NK-92 (cell line): ENCODE data around the gene GLI2.

Experiments used
- DNase-seq: peaks from one replicate; lab custom pipeline; 2025; ENCODE audit not compliant: unreplicated experiment; lab: John Stamatoyannopoulos, UW

Gene GLI2

DNA sequence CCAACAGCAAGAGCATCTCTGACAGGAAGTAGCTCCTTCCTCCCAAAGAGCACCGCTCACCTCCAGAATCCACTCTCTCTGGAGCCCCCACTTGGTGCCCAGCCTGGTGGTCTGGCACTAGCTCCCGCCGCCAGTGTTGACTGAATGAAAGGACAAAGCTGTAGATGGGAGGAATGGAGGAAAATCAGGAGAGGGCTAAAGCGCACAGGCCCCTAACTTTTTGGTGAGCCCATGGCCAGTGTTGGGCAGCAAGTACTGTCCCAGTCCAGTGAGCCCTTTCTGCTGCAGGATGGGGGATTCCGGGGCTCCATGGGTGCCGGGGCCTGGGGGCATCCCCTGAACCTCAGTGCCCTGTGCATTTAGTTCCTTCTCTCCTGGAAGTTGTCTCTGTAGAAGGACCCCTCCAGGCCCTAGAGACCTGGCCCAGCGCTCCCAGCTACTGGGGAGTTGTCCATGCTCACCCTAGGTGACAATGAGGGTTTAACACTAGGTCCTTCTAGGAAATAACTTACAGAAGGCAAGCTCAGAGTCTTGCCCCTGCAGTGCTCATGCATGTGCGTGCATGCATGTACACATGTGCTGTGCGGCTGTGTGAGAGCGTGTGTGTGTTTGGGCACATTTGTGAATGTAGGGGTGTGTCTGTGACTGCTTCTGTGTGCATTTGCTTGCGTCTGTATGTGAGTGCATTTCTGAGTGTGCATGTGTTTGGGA lies 33.6 kb downstream of the GLI2 start:
- no peak for DNase-seq

DNA sequence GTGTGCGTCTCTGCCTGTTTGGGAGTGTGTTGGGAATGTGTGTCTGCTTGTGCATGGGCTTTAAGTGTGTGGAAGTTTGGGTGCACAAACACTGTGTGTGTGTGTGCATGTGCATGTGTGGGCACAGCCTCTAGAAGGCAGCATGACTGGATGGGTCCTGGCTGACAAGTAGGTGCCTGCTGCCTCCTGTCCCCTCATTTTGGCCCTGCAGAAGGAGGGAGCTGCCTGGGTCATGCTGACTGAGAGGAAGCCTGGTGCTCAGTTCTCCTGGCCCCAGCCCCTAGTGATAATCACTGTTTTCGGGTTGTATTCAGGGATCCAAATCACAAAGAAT lies 34.1 kb downstream of the GLI2 start:
- no peak for DNase-seq

DNA sequence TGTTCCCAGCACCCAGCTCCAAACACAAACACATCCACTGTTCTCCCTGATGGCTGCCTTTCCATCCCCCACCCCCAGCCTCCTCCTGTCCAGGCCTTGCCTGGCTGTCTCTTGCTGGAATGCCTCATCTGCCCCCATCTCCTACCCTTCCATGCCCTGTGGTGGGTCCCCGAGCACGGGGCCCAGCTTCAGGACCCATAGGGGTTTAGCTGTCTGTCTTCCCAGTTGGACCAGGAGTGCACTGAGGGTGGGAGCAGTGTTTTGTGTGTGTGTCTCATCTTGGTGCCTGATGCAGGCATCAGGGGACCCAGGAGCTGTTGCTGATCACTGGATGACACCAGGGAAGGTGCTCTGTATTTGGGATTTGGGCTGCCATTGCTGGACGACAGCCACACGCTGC lies 34.5 kb downstream of the GLI2 start:
- no peak for DNase-seq

DNA sequence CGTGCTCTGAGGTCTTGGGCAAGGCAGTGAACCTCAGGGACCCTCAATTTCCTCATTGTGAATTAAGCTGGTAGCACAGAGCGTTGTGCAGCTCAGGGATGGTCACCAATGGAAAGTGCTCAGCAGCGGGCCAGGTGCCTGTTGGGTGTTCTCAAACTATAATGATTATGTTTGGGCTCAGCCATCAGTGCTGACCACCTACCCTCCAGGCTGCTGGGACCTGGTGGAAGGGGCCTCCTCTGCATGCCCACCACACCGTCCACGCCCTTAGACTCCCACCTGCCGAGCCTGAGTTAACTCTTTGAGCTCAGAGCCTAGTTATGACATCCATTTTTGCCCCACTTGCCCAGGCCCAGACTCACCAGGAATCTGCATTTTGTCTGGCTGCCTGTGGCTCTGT lies 35.0 kb downstream of the GLI2 start:
- no peak for DNase-seq

DNA sequence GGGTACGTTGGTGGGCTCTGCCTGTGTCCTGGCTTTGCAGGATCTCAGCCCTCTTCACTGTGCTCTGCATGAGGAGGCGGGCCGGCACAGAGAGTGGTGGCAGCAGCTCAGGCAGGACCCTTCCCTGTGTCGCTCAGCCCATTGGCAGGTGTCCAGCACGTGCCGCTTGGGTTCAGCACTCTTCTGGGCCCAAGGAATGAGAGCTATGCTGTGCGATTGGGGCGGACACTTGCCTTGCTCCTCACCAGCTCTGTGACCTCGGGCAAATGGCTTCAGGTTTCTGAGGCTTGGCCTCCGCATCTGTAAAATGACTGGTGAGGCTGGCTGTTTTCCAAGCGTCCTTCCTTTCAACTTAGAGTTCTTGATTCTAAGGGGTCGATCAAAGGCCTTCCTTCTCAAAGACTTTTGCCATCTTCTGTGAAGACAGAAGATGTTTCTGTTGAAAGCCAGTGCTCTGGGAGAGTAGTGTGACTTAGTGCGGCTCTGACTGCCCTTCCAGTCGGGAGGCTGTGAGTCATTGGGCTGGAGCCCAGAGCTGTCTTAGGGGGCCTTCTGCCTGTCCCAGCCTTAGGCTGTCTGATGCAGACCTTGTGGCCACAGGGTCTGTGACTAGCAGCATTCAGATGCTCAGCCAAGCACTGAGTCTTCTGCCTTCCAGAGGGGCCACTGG lies 35.6 kb downstream of the GLI2 start:
- DNase-seq = no peak

DNA sequence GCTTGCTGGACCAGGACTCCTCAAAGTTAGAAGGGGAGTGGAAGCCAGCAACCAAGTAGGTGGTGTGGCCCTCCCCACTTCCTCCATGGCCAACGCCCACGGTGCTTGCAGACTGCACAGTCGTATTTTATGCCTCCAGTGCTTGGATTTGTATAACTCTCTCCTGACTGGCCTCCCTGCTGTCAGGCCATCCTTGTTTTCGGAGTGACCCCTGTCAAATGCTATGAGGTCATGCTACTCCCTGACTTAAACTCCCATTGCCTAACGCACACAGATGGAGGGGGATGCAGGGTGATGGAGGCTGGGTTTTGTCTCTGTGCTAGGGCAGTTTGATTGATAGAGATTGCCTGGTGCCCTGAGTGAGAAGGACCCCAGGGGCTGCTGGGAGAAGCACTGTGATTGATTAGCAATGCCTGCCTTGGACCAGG lies 36.1 kb downstream of the GLI2 start:
- no peak for DNase-seq

DNA sequence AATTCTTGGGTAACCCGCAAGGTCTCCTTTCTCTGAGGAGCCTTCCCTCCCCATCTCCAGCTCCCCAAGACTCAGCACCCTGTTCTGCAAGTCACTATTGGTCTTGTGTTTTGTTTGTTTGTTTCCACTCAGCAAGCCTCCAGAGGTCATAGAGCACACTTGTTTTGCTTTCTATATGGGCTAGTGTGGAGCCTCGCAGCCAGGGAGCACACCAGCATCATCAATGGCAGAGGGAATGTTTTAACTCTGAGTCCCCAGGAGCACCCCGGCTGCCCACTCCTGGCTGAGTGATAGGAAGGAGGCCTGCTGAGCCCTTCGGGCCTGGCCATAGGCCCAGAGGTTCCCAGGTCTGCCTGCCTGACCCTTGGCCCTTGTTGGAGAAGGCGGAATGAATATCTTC lies 36.6 kb downstream of the GLI2 start:
- no peak for DNase-seq

DNA sequence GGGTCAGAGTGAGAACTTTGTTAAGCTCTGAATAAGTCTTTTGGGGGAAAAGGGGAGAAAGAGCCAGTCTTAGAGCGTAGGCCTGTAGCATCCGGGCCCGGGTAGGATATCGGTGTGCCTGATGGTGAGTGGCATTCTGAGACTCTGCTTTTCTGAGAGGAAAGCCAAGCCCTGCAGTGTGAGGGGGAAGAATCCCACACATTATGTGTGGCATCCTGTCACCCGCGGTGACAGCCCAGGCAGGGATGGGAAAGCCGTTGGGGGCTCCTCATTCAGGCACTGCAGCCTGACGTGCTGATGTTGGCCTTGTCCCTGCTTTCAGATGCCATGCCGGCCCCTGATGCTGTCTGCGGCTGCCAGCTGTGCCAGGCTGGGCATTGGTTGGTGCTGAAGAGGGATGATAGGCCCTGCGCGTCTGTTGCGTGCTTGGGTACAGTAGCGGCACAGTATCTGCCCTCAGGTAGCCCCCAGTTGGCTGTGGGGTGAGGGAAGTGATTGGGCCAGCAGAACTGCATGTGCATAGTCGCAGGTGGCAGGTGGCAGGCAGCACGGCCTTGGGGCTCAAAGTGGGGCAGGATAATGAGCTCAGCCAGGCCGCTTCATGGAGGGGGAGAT lies 37.6 kb downstream of the GLI2 start:
- DNase-seq = no peak

DNA sequence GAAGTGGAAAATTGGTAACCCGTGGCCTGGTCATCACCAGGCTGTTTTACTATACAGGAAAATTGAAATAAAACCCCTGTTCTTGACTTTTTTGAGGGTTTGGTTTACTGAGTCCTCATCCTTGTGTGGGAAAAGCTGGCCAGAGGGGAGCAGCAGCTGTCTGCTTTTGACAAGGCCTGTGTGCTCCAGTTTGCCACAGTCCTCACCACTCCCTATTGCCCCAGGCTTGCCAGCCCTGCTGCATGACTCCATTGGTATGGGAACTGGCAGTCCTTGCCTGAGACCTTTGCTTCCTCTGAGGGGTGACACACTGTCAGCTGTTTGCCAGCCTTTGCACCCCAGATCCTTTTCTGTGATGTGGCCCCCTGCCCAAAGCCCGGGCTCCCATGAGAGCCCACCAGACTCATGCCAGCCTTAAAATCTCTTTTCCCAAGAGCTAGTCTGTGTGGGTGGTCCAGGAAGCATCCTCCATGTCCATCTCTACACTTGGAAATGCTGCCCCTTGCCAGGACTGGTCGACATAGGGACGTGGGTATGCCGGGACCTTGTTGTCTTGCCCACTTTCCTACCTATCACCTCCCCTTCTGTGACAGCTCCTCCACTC lies 39.0 kb downstream of the GLI2 start:
- no peak for DNase-seq

DNA sequence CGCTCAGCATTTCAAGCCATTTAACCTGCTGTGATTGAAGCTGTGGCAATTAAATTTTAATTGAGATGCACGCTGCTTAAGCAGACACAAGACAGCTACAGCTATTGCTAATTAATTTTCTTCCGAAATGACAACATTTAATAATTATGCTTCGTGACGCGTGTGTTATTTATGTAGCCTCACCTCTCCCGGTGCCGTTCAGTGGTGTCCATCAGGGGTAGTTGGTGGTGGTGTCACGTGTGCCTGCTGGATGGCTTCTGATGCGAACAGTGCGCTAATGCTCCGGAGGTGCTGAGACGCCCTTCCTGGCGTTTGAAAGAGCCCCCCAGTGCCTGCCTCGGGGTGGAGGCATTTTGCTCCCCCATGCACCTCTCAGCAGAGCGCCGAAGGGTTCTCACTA lies 39.5 kb downstream of the GLI2 start:
- DNase-seq = no peak

DNA sequence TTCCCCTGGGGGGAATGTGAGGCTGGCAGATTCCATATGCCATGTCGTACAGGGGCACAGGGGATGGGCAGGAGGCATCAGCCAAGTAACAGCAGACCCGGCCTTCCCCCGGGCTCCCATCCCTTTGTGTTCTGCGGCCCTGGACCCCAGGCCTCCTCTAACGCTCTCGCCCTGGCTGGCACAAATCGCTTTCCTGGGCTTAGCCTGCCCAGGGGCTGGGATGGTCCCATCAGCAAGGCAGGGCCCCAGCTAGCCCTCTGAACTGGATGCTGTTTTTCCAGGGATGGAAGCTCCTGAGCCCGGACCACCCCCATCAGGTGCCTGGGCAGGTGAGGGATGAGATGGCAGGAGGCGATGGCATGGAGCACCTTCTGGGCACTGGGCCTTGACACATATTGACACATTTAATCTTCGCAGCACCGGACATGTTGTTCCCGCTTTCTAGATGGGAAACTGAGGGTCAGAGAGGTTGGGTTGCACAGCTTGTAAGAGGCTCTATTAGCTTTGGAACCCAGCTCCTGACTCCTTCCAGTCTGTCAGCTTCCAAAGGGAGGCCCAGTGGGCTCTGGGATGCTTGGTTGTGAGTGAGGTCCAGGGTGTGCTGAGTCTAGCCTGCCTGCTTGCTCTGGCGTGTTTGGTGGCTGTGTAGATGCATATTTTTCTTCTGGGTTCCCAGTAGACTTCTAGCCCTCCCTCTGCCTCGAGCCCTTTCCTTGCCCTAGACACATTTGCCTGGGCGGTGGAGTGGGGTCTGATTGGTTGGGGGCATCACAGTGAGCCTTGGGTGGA lies 40.3 kb downstream of the GLI2 start:
- DNase-seq = no peak

DNA sequence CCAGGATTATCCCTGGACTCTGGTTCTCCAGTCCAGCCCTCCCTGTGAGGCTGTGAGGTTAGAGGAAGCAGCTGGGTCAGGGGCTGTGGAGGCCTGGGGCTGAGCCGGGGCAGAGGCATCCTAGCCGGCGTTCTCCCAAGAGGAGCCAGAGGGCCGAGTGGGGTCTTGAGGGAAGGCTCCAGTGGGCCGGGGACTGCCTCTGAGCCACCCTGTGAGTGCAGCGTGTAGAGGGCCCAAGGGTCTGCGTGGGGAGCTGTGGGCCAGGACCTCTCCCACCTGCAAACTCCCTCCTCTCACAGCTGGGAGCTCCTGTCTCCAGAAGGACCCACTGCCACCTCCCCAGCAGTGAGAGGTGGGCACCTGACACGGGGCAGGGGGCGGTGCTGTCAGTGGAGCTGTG lies 41.0 kb downstream of the GLI2 start:
- DNase-seq = no peak

DNA sequence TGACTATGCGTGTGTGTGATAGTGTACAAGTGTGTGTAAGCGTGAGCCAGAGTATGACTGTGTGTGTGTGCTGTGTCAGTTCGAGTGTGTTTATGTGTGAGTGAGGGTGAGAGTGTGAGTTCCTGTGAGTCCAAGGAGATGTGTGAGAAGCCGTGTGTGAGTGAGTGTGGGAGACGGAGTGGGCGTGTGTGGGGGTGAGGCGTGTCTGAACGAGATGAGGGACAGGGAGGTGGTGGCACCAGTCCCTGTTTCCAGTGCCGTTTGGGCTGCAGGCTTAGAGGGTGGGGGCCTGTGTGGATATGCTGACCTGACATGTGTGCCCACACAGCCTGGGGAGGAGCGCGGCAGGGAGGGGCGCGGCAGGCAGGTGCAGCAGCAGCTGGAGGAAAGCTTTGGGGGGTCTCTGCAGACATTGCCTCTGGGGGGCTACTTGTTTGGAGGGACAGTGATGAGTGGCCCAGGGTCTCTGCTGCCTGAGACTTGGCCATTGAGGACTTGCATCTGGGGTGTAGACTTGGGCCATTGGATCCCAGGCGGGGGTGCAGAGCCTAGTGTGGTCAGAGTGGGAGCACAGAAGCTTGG lies 41.6 kb downstream of the GLI2 start:
- DNase-seq = no peak

DNA sequence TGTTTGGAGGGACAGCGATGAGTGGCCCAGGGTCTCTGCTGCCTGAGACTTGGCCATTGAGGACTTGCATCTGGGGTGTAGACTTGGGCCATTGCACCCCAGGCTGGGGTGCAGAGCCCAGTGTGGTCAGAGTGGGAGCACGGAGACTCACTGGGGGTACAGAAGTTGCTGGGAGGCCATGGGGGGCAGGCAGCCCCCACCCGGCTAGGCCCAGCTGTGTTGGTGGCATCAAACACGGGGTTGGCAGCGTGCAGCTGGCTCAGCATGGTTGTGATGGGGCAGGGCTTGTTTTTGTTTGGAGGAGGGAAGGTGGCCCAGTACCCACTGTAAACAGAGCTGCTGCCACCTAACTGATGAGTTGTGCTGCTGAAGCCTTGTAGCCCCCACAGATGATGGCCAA lies 42.1 kb downstream of the GLI2 start:
- no peak for DNase-seq

DNA sequence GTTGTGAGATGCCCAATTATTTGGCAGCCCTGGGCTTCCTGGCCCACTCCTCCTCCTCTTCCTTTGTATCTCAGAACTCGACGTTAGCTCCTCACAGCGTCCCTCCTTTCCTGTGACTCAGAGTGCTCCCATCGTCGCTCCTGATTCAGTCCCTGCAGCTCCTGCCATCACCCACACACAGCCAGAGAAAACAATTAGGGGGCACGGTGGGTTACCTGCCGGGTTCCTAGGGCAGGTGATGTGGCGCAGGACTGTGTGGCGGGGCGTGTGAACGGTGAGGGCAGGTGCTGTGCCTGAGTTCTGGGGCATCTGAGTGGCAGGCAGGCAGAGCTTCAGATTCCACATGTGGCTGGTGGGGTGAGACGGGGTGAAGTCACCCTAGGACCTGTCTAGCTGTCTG lies 42.6 kb downstream of the GLI2 start:
- no peak for DNase-seq

DNA sequence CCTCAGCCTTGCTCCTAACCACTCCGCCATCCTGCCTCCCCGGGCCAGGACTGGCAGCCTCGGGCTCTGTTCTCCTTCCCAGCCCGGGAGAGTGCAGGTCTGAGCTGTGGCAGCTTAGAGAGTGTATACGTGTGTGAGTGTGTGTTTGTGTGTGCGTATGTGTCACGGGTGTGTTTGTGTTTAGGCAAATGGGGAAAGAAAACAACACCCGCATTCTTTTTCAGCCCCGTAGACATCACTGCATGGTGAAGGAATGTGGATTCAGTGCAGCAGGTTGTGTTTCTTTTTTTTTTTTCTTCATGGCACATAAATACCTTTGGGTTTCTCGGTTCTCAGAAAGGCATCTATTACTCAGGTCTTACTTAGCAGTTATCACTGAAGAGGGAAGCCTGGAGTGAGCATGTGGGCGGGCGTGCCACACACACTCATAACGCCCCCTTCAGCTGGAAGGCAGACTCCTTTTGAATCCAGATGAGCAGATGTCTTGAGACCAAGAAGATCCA lies 44.2 kb downstream of the GLI2 start:
- no peak for DNase-seq

DNA sequence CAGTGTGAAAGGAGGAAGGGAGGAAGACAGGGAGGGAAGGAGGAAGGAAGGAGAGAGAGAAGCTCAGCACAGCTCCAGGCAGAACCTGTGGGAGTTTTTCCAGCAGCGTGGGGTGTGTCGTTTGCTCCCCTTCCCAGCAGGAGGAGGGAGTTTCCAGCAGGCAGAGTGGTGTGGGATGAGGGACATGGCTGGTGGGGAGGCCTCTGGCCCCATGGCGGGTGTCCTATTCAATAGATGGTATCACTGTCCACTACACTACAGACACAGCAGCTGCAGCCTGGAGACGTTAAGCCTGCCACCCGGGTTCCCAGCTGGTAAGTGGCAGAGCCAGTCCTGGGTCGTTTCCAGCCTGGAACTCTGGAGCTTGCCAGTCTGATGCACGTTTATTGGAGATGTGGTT lies 44.7 kb downstream of the GLI2 start:
- no peak for DNase-seq

DNA sequence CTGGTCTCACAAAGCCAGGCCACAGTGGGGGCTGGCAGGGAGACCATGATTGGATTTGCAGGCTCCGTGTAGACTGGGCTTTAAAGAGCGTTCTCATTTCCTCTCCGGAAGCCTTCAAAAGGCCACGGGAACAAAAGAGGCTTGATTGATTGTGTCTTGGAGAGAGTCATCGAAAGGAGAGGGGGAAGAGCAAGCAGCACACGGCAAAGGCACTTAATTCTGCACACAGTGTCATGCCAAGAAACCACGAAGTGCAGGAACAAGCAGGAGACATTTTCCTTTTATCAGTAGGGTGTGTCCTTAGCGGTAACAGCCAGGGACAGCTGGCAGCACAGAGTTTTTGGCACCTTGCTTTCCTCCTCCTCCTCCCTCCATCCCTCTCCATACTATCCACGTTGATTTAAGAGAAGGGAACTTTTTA lies 47.7 kb downstream of the GLI2 start:
- DNase-seq = no peak

DNA sequence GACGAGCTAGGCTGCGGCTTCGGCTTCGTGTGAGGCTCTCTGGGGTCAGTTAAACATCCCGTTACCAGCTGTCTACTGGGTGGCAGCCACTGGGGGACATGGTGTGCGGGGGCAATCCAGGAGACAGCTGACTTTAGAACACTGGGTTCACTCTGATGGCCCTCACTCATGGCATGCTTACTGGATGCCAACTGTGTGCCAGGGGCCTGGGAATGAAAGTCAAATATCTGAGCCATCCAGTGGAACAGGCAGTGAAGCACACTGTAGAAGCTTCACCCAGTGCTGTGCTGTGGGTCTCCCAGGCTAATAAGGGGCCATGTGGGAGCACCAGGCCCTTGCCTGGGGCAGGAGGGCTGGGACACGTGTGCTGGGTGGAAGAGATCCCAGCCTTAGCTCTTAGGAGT lies 48.3 kb downstream of the GLI2 start:
- no peak for DNase-seq
